Keratinocyte (primary cell): ENCODE measurements around the gene RPL31. TPM values are rescaled to one million over a fixed set of nuclear protein-coding genes. Genes with fewer than 3 reads are reported as not detected.

Experiments used
- DNase-seq: peaks from one replicate; pipeline ENCODE4 v3.0.0-alpha.2; 2011; ENCODE audit warnings: low read depth, missing footprints, low spot score
- FAIRE-seq: peaks from 2 replicates; lab custom pipeline; 2011; peaks lifted over from hg19 to GRCh38; lab: Jason Lieb, UNC
- H2AFZ ChIP-seq: 2 replicates; pipeline ENCODE4 v1.6.0; 2012; ENCODE audit warnings: low read length, control low read depth, inconsistent platforms; ENCODE audit not compliant: control insufficient read depth
- H3K27ac ChIP-seq: 2 replicates; pipeline ENCODE4 v1.5.1; 2011; ENCODE audit warnings: low read length; ENCODE audit not compliant: control insufficient read depth, insufficient read depth
- H3K27me3 ChIP-seq: 3 replicates; pipeline ENCODE4 v1.6.0; 2011; ENCODE audit warnings: low read length; ENCODE audit not compliant: control insufficient read depth, insufficient read depth; ENCODE audit errors: extremely low read depth
- H3K36me3 ChIP-seq, 2 experiments: 2 replicates in 1 of 2; 3 replicates in 1 of 2; pipeline ENCODE4 v1.5.1; 2011; ENCODE audit warnings: low read length in 2 of 2, mild to moderate bottlenecking in 1 of 2; ENCODE audit not compliant: control insufficient read depth in 2 of 2, insufficient read depth in 2 of 2; ENCODE audit errors: extremely low read depth in 1 of 2
- H3K4me1 ChIP-seq: 3 replicates; pipeline ENCODE4 v1.5.1; 2011; ENCODE audit warnings: low read length; ENCODE audit not compliant: control insufficient read depth, insufficient read depth; ENCODE audit errors: extremely low read depth
- H3K4me2 ChIP-seq: 3 replicates; pipeline ENCODE4 v1.6.0; 2011; ENCODE audit warnings: low read depth, low read length; ENCODE audit not compliant: control insufficient read depth, insufficient read depth; ENCODE audit errors: extremely low read depth
- H3K4me3 ChIP-seq, 3 experiments: fragments of 200-600 bp in 1 of 3; sonication (generic) in 1 of 3; 2 replicates in 2 of 3; 3 replicates in 1 of 3; pipeline ENCODE4 v1.5.1; 2011 to 2016; ENCODE audit warnings: low read length in 3 of 3, mild to moderate bottlenecking in 3 of 3, control low read depth in 2 of 3, inconsistent platforms in 1 of 3, low read depth in 1 of 3, mixed read lengths in 1 of 3, mixed run types in 1 of 3, moderate library complexity in 1 of 3; ENCODE audit not compliant: control insufficient read depth in 2 of 3, insufficient read depth in 2 of 3; ENCODE audit errors: extremely low read depth in 1 of 3
- H3K79me2 ChIP-seq: 2 replicates; pipeline ENCODE4 v1.6.0; 2012; ENCODE audit warnings: low read length; ENCODE audit not compliant: control insufficient read depth, insufficient read depth
- H3K9ac ChIP-seq: 3 replicates; pipeline ENCODE4 v1.6.0; 2011; ENCODE audit warnings: low read length; ENCODE audit not compliant: control insufficient read depth, insufficient read depth; ENCODE audit errors: extremely low read depth
- H3K9me1 ChIP-seq: 3 replicates; pipeline ENCODE4 v1.6.0; 2011; ENCODE audit warnings: low read length; ENCODE audit not compliant: control insufficient read depth, insufficient read depth; ENCODE audit errors: extremely low read depth
- H3K9me3 ChIP-seq: 2 replicates; pipeline ENCODE4 v1.5.1; 2012; ENCODE audit warnings: low read depth, low read length; ENCODE audit not compliant: control insufficient read depth
- H4K20me1 ChIP-seq: 3 replicates; pipeline ENCODE4 v1.6.0; 2011; ENCODE audit warnings: low read length; ENCODE audit not compliant: control insufficient read depth, insufficient read depth; ENCODE audit errors: extremely low read depth
- EZH2 ChIP-seq: IDR thresholded peaks from one replicate; pipeline ENCODE4 v1.6.1; 2012; ENCODE audit warnings: inconsistent platforms, mild to moderate bottlenecking, low read length, moderate library complexity
- dilution Hi-C: fragments of 300-500 bp; cut with MboI; formaldehyde crosslinking; loops from one replicate; pipeline ENCODE4 v1.7.0; 2020; ENCODE audit warnings: low sequenced_read_pairs; ENCODE audit not compliant: extremely low pct_ligation_motif_present
- polyA plus RNA-seq, 5 experiments: library from polyadenylated mRNA; depleted of rRNA in 3 of 5; stranded (reverse) in 3 of 5; stranded (forward) in 1 of 5; unstranded in 1 of 5; fragments of >200 nt; gene quantifications; 1 replicate in 1 of 5; 2 replicates in 3 of 5; 3 replicates in 1 of 5; pipeline versions ENCODE4 v1.2.1 to v1.2.3, GENCODE V29; 2011 to 2012; ENCODE audit warnings: missing spikeins in 2 of 5, low read depth in 1 of 5, low replicate concordance in 1 of 5
- TF ChIP-seq, protein P1 (sequence below), 3 experiments: IDR thresholded peaks in 1 of 3; conservative IDR thresholded peaks in 1 of 3; optimal IDR thresholded peaks in 1 of 3; 2 replicates in 2 of 3; 3 replicates in 1 of 3; pipeline versions ENCODE3 to v1.5.1; 2011; ENCODE audit warnings: low read length in 3 of 3, mild to moderate bottlenecking in 3 of 3, moderate library complexity in 2 of 3, control low read depth in 1 of 3, inconsistent platforms in 1 of 3; ENCODE audit not compliant: insufficient read depth in 2 of 3; ENCODE audit errors: extremely low read depth in 1 of 3

Gene RPL31
- polyA plus RNA-seq, 1 donor (not counting 4 experiments of a cell fraction or from before 2014, with no cell fraction given), result 2,795 TPM

DNA sequence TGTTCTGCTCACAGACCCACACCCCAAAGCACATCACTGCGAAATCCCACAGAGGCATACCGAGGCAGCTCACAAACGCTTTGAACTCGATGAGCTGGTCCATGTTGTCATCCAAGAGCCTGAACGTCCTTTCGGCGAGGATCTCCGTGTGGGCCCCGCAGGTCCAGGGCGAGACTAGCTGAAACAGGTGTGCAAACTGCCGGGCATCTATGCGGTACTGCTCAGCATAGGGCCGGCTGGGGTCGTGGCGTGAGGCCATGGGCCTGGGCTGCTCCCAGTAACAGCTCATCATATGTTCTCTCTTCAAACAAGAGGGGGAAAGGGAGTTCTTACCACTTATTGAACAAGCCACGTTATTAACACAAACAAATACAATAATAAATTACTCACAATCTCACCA lies 20.1 kb downstream of the RPL31 start:
- Histone ChIP-seq H3K79me2 (no peaks in the 10 kb centered on the region), H2AFZ (no peak overlapping the region), H3K9me3 (no peaks in the 10 kb centered on the region), H3K4me1 (no peaks in the 10 kb centered on the region), H3K4me3 (no peak overlapping the region), H3K9ac (no peak overlapping the region), H3K36me3 (peaks cover 3 to 10% of the 10 kb centered on the region in 2 experiments), H3K4me2 (no peak overlapping the region), H3K9me1 (no peaks in the 10 kb centered on the region), H3K27me3 (no peaks in the 10 kb centered on the region), H4K20me1 (no peaks in the 10 kb centered on the region), H3K27ac (no peak overlapping the region)
- DNase-seq, result no peak
- no peak for FAIRE-seq
- dilution Hi-C loops, result no loop called here
- TF ChIP-seq, protein P1, sequence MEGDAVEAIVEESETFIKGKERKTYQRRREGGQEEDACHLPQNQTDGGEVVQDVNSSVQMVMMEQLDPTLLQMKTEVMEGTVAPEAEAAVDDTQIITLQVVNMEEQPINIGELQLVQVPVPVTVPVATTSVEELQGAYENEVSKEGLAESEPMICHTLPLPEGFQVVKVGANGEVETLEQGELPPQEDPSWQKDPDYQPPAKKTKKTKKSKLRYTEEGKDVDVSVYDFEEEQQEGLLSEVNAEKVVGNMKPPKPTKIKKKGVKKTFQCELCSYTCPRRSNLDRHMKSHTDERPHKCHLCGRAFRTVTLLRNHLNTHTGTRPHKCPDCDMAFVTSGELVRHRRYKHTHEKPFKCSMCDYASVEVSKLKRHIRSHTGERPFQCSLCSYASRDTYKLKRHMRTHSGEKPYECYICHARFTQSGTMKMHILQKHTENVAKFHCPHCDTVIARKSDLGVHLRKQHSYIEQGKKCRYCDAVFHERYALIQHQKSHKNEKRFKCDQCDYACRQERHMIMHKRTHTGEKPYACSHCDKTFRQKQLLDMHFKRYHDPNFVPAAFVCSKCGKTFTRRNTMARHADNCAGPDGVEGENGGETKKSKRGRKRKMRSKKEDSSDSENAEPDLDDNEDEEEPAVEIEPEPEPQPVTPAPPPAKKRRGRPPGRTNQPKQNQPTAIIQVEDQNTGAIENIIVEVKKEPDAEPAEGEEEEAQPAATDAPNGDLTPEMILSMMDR (optimal IDR thresholded peaks at IDR 0.05 in 1 of 3, IDR thresholded peaks at IDR 0.05 in 1 of 3, conservative IDR thresholded peaks at IDR 0.05 in 1 of 3; ENCODE audit: extremely low read depth in 1 of 3, insufficient read depth in 2 of 3, low read length in 3 of 3), result no peak
- TF ChIP-seq EZH2, result no peak

DNA sequence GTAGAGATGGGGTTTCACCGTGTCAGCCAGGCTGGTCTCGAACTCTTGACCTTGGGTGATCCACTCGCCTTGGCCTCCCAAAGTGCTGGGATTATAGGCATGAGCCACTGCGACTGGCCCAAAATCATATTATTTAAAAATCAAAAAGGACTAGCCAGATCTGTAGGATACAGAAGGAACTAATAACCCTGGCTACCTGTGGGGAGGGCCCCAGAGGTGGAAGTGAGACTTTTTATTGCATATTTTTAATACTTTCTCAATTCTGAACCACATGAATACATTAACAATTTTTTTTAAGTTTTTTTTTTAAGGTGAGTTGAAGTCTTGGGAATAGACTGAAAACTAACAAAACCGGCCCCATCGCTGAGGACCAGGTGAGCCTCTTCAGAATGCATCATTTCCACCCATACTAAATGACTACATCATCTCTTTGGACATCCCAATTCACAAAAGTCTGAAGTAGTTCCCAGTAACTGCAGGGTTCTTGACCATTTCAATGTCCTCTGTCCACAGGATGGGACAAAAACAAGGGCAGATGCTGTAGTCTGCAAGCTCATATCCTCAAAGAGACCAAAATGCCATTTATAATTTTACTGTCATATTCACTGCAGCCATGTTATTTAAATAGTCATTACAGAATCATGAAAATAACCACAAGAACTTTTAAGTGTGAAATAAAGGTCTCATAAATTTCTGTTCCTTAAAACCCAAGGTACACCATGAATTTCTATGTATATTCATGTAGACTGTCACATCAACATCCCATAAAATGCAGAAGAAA lies 21.4 kb downstream of the RPL31 start:
- FAIRE-seq (no peak), DNase-seq (no peak)
- H3K9me3 ChIP-seq, result no peaks in the 10 kb centered on the region
- dilution Hi-C loops, result no loop called here
- peaks cover 3 to 18% of the 10 kb centered on the region in 2 experiments for H3K36me3 ChIP-seq
- H3K79me2 ChIP-seq, result no peaks in the 10 kb centered on the region
- H3K4me1 ChIP-seq, result no peaks in the 10 kb centered on the region
- no peak overlapping the region for H2AFZ ChIP-seq
- H3K9ac ChIP-seq, result no peak overlapping the region
- H3K4me3 ChIP-seq, result no peak overlapping the region
- no peak overlapping the region for H3K27ac ChIP-seq
- H3K4me2 ChIP-seq, result no peak overlapping the region
- no peaks in the 10 kb centered on the region for H3K9me1 ChIP-seq
- no peak for TF ChIP-seq EZH2
- TF ChIP-seq, protein P1 (optimal IDR thresholded peaks at IDR 0.05 in 1 of 3, IDR thresholded peaks at IDR 0.05 in 1 of 3, conservative IDR thresholded peaks at IDR 0.05 in 1 of 3; ENCODE audit: extremely low read depth in 1 of 3, insufficient read depth in 2 of 3, low read length in 3 of 3), result no peak
- no peaks in the 10 kb centered on the region for H4K20me1 ChIP-seq
- H3K27me3 ChIP-seq, result no peaks in the 10 kb centered on the region
